ENCODE measurements around the gene OR52D1.

DNA sequence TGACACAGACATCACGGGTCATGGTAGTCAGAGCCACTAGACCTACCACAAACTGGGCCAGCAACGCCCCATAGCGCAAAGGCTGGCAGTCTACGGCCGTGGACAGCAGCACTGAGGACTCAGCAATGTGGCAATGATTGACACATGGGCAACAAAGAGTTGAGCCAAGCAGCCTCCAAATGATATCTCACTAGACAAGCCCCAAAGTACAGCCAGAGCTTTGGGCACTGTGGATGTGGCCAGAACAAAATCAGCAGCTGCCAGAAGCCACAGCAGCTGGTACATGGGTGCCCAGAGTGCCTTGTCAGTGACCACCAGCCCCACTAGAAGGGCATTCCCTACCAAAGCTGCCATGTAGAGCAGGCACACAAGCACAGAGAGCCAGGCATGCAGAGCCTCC is 39.2 kb downstream of the OR52D1 start:
- TF ChIP-seq CTCF (IDR thresholded peaks at IDR 0.05) (no peak), POLR2A (IDR thresholded peaks at IDR 0.05) (no peak)

Measured in testis (tissue), 2 donors.